ENCODE results near the gene COX7C. TPM values are rescaled to one million over a fixed set of nuclear protein-coding genes. Genes with fewer than 3 reads are reported as not detected.
A peak's percentile ranks its signal among the peaks of the same experiment; 100 is the strongest.

COX7C gene
- total and polyA plus RNA-seq, 9 of the 15 experiments (the other 6 are each of a cell fraction or from before 2014, with no cell fraction given), result 576 to 1,783 (median 996) TPM

DNA sequence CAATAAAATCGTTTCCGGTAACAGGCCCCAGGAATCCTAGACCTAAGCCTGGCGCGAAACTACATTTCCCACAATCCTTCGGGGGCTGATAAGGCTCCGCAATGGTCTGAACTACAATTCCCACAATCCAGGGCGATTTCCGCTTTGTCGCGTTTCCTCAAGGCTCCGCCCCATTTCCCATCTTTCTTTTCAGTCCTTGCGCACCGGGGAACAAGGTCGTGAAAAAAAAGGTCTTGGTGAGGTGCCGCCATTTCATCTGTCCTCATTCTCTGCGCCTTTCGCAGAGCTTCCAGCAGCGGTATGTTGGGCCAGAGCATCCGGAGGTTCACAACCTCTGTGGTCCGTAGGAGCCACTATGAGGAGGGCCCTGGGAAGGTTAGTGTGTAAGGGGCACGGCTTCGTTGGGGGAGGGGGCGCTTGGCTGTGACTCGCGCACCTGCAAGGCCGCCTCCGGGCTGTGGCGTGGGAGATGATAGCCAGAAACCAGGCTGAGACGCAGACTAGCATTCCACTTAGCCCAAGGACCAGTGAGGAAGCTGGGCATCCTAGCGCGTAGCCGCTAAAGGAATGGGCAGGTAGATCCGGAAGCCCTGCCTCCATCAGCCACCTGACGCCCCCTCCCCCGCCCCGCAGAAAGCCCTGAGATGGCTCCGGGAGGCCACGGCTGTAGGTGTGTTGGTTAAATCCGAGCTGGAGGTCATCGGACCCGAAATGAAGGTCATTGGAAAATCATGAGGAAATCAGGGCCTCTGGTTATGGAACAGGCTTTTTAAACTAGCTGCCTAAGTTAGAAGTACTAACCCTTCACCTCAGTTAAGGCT lies at the start of gene COX7C (continued):
- TF ChIP-seq PHF8 (IDR thresholded peaks at IDR 0.05; ENCODE audit: borderline replicate concordance, low read length) (peak; percentile 94), CC2D1A (IDR thresholded peaks at IDR 0.05) (no peak), CCNT2 (IDR thresholded peaks at IDR 0.05; ENCODE audit: borderline replicate concordance, extremely low read depth, insufficient read length, low read depth, low read length) (no peak), TSC22D4 (tag; IDR thresholded peaks at IDR 0.05) (no peak), TAF9B (IDR thresholded peaks at IDR 0.05; ENCODE audit: partially characterized antibody) (peak; percentile 64)
- TF ChIP-seq, protein P1, sequence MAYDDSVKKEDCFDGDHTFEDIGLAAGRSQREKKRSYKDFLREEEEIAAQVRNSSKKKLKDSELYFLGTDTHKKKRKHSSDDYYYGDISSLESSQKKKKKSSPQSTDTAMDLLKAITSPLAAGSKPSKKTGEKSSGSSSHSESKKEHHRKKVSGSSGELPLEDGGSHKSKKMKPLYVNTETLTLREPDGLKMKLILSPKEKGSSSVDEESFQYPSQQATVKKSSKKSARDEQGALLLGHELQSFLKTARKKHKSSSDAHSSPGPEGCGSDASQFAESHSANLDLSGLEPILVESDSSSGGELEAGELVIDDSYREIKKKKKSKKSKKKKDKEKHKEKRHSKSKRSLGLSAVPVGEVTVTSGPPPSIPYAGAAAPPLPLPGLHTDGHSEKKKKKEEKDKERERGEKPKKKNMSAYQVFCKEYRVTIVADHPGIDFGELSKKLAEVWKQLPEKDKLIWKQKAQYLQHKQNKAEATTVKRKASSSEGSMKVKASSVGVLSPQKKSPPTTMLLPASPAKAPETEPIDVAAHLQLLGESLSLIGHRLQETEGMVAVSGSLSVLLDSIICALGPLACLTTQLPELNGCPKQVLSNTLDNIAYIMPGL (CRISPR knock-in tag; IDR thresholded peaks at IDR 0.05), result no peak
